Activated T-helper 2 cell treated with anti-CD3 and anti-CD28 coated beads, Interferon-gamma antibody, Interleukin-2, Interleukin-4, amounts not matched to agents 10 μg/mL and 5 μg/mL and 100 μg/mL, durations not matched to agents 14 hours and 24 hours and 36 hours (primary cell): Measurements from ENCODE around the gene PLEKHG4. TPM values are rescaled to one million over a fixed set of nuclear protein-coding genes. Genes with fewer than 3 reads are reported as not detected.

Source experiments
- total RNA-seq: library from RNA; stranded (reverse); gene quantifications from 2 replicates; pipeline ENCODE4 v1.2.3, GENCODE V29; 2022

PLEKHG4 gene
- total RNA-seq, 1 donor from 2014 or later: 30.4 TPM

Other genes starting within 250 kb of the PLEKHG4 start
- 17.4 and 17.8 TPM in 2 replicates for gene PHAF1, start 169.6 kb upstream of the PLEKHG4 start, total RNA-seq
- gene B3GNT9, start 128.5 kb upstream of the PLEKHG4 start, total RNA-seq: 5.0 and 5.1 TPM in 2 replicates
- 35.0 and 38.3 TPM in 2 replicates for gene TRADD, start 119.6 kb upstream of the PLEKHG4 start, total RNA-seq
- gene FBXL8, start 119.6 kb upstream of the PLEKHG4 start, total RNA-seq: 26.4 and 26.7 TPM in 2 replicates
- gene HSF4, start 114.8 kb upstream of the PLEKHG4 start, total RNA-seq: 33.4 and 33.9 TPM in 2 replicates
- gene NOL3, start 109.0 kb upstream of the PLEKHG4 start, total RNA-seq: 27.3 and 30.1 TPM in 2 replicates
- gene MATCAP1, start 95.6 kb upstream of the PLEKHG4 start, total RNA-seq: 57.1 and 59.5 TPM in 2 replicates
- gene EXOC3L1, start 89.4 kb upstream of the PLEKHG4 start, total RNA-seq: 0.14 TPM in 1 of 2 replicates, not detected in the other
- 132 and 139 TPM in 2 replicates for gene E2F4, start 87.4 kb upstream of the PLEKHG4 start, total RNA-seq
- gene ELMO3, start 80.4 kb upstream of the PLEKHG4 start, total RNA-seq: 6.8 and 7.1 TPM in 2 replicates
- 53.8 and 55.4 TPM in 2 replicates for gene TMEM208, start 52.4 kb upstream of the PLEKHG4 start, total RNA-seq
- gene FHOD1, start 32.1 kb upstream of the PLEKHG4 start, total RNA-seq: 134 and 141 TPM in 2 replicates
- gene SLC9A5, start 30.6 kb upstream of the PLEKHG4 start, total RNA-seq: 5.1 and 6.4 TPM in 2 replicates
- gene KCTD19, start 47.2 kb downstream of the PLEKHG4 start, total RNA-seq: 0.87 and 1.2 TPM in 2 replicates
- 0.60 and 0.89 TPM in 2 replicates for gene LRRC36, start 47.3 kb downstream of the PLEKHG4 start, total RNA-seq
- gene TPPP3, start 114.0 kb downstream of the PLEKHG4 start, total RNA-seq: not detected in 2 replicates
- gene ZDHHC1, start 136.9 kb downstream of the PLEKHG4 start, total RNA-seq: 1.4 and 1.5 TPM in 2 replicates
- gene HSD11B2, start 151.6 kb downstream of the PLEKHG4 start, total RNA-seq: 1.7 and 2.8 TPM in 2 replicates
- gene ATP6V0D1, start 201.6 kb downstream of the PLEKHG4 start, total RNA-seq: 31.5 and 33.9 TPM in 2 replicates
- gene AGRP, start 204.0 kb downstream of the PLEKHG4 start, total RNA-seq: not detected in 2 replicates
- gene RIPOR1, start 249.3 kb downstream of the PLEKHG4 start, total RNA-seq: 25.6 and 26.3 TPM in 2 replicates